Activated CD4-positive, CD25-positive, alpha-beta regulatory T cell treated with anti-CD3 and anti-CD28 coated beads, Interleukin-2, amount 50 U/mL, for 16 hours (primary cell): ENCODE data around the gene AOPEP.
A peak's percentile ranks its signal among the peaks of the same experiment; 100 is the strongest.

Experiments used
- DNase-seq: peaks from one replicate; pipeline ENCODE4 v3.0.0-alpha.2; 2020; ENCODE audit warnings: low read depth, low spot score

AOPEP gene

DNA sequence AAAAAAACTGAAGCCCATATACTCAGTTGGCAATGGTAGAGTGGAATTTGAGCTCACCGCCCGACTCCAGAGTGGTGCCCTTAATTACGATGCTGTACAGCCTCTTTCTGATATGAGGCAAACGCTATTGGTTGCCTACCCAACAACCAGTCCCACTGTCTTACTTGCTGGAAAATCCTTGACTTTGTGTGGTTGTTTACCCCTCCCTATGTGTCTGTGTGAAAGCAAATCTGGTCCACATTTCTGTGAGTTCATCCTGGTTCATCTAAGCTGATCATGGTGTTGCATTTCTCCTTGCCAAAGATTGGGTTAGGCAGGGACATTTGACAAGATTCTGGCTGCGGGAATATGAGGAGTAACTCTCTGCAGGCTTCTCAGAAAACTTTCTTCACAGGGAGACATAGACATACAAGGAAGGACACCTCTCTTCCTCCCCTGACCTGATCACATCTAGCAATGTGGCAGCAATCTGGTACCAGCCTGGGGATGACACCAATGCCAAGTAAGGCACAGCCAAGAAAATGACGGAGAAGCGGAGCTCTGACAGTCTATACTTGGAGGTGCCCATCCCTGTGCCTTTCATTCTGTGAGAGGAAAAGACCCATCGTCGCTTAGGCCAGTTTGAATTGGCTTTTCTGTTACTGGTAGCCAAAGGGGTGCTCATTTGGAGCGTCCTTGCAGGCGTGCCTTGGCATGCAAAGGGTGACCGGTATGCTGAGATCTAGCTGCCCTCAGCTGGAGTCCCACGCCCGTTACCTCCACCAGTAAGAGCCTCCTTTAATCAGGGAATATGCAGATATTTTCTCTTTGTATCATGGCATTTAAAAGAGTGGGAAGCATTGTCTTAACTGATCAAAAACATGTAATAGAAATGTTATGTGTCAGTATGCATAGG is 124.3 kb downstream of the AOPEP start:
- DNase-seq, result no peak

GRCh38 chr9:94851467-94851866 is 125.0 kb downstream of the AOPEP start:
- no peak for DNase-seq

DNA sequence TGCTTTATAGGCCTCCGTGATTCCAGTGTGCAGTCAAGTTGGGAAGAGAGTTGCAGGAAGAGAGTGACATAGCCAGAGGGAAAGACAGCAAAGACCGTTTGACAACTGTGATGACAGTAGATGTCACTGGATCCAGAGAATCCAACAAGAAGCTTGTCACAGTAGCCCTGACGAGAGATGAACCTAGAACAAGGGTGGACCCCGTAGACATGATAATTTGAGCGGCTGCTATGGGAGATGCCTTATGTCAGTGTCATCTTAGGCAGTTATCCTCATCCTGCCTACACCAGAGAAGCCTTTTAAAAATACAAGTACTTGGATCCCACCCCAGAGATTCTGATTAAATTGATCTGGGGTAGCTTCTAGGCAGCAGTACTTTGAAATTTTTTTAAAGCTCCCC is 125.4 kb downstream of the AOPEP start:
- DNase-seq, result no peak

- DNase-seq, result no peak
Measured at GRCh38 chr9:94852373-94852772, 125.9 kb downstream of the AOPEP start.

- no peak for DNase-seq
Measured at GRCh38 chr9:94853887-94854286, 127.4 kb downstream of the AOPEP start.

GRCh38 chr9:94855903-94856302 is 129.4 kb downstream of the AOPEP start:
- DNase-seq, result no peak

DNA sequence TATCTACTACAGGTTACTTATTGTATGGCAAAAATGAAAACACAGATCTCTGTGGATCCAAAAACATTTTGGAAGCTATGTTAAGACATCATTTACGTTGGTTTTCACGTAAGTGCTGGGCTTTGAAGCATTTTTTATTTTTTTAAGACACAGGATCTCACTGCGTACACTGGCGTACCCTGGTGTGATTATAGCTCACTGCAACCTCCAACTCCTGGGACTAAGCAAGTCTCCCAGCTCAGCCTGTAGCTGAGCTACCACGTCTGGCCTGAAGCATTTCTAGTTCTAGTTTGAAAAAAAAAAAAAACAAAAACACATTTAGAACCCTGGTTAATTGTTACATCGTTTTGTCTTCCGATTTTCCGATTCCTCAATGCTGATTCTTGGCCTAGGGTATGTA is 131.3 kb downstream of the AOPEP start:
- DNase-seq, result no peak

DNA sequence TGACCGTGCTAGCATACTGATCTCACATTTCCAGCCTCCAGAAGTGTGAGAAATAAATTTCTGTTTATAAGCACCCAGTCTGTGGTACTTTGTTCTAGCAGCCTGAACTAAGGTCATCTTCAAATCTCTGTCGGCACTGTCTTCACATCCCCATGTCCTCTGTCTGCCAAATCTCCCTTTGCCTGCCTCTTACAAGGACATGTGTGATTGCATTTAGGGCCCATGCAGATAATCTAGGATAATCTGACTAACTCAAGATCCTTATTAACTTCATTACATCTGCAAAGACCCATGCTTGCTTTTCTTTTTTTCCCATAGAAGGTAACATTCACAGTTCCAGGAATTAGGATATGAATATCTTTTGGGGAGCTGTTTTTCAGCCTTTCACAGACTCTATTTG is 132.7 kb downstream of the AOPEP start:
- DNase-seq, result no peak

DNA sequence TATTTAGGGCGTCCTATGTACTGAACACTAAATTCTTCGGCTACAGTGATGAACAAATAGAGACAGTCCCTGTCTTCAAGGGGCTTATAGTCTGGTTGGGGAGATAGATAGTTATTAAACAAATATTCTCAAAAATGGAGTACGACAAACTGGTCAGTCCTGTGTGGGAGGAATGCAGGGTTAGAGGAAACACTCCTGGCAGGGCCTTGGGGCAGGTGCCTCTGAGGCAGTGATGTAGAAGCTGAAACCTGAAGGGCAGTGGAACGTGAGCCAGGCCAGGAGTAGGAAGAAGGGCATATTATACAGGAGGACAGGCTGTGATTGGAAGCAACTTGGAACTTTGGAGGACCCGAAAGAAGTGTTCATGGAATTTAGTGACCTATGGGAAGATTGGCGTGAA is 133.4 kb downstream of the AOPEP start:
- DNase-seq, result no peak

GRCh38 chr9:94860678-94861588 is 134.4 kb downstream of the AOPEP start:
- DNase-seq, result peak; percentile 52

DNA sequence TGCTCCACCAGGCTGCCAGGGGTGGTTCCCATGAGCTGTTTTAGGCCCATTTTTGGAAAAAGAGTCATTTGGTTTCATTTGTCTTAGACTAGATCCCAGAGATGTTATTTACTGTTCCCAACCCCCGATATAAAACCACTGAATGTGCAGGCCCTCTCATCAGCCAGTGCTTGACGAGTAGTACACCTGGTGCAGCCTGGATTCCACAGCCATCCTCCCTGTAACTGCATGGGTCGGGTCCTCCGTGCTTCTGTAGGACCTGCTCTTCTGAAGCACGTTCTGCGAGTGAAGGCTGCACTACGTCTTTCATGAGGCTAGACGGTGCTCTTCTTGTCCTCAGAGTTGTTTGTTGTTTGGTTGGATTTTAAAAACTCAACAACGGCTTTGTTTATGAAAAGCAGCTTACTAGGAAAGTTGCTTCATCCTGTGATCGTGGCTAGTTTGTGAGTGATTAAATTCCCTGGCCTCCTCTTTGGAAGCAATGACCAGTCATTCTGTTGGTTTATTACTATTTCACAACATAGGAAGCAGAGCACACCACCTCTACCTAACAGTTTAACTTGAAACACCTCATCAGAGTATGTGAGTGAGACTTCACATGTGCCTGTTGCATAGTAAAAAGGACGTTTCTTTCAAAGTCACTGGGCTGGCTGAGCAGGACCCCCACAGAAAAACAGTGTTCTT is 135.2 kb downstream of the AOPEP start:
- DNase-seq, result no peak

GRCh38 chr9:94864196-94864595 is 137.7 kb downstream of the AOPEP start:
- DNase-seq, result no peak

DNA sequence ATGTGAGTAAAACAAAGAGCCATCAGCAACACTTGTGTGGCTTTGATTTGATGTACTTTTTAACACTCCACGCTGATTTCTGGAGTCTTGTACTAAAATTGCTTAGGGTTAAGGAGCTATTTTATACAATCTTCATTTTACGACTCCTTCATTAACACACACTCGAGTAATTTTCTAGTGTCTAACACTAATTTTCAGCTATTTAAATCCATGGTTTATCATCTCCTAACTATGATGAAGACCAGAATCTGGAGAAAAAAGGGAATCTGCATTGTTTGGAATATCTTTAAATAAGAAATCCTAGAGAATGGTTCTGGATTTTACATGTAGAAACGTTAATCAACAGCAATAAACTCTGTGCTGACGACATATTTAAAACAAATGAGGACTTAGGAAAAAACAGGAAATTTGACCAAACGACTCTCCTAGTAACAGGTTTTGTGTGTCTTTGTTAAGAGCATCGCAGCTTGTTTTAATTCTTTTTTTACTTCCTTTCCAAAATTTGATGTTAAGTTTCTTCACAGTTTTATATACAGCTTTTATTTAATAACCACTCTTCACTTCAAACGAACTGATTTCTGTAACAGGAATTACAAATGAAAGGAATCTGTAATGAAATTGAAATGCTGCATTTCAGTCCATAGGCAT is 138.5 kb downstream of the AOPEP start:
- no peak for DNase-seq

- DNase-seq, result no peak
Measured at GRCh38 chr9:94865582-94866452, 139.3 kb downstream of the AOPEP start.

DNA sequence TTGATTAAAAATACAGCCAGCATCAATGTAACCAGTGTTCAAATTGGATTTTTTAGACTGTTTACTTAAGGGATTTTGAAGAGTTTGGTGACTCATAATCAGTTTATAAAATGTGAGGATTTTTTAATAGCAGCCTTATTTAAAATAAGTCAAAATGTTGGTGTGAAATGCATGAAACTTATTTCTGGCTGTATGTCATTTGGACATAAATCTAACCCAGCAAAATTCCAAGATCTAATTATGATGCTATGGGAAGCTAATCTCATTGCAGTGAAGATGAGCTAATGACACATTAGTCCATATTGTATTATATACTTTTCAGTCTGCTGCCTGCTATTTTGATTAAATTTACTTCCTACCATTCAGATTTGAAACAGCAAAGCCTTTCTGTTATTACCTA is 140.3 kb downstream of the AOPEP start:
- no peak for DNase-seq

GRCh38 chr9:94867281-94867841 is 140.9 kb downstream of the AOPEP start:
- no peak for DNase-seq

- DNase-seq, result no peak
Measured at GRCh38 chr9:94867842-94868312, 141.4 kb downstream of the AOPEP start.

GRCh38 chr9:94868464-94868863 is 142.0 kb downstream of the AOPEP start:
- no peak for DNase-seq

GRCh38 chr9:94869415-94869843 is 142.9 kb downstream of the AOPEP start:
- DNase-seq, result no peak

GRCh38 chr9:94870465-94870792 is 143.9 kb downstream of the AOPEP start:
- no peak for DNase-seq
